Activated B cell treated with CpG ODN at 0.5 μM for 24 hours (primary cell): Measurements from ENCODE around the gene E2F7. TPM values are rescaled to one million over a fixed set of nuclear protein-coding genes. Genes with fewer than 3 reads are reported as not detected.

ENCODE experiments used
- ATAC-seq: fragments of 200-7000 bp; cut with Tn5 transposase; one replicate; pipeline ENCODE4 v1.10.0; 2021; ENCODE audit warnings: low read depth, mild to moderate bottlenecking, moderate library complexity
- CTCF ChIA-PET: fragments of 350-600 bp; sonication (Branson Sonifier 250); formaldehyde crosslinking; loops from one replicate; lab custom pipeline; 2021; ENCODE audit warnings: antibody characterized with exemption; lab: Charles Lee
- POLR2A ChIA-PET: fragments of 350-600 bp; sonication (Branson Sonifier 250); formaldehyde crosslinking; loops from one replicate; lab custom pipeline; 2021; ENCODE audit warnings: antibody characterized with exemption; lab: Charles Lee
- DNase-seq: peaks from one replicate; pipeline ENCODE4 v3.0.0; 2022
- H3K27ac Mint-ChIP-seq: one replicate; pipeline ENCODE4 v1.8.0; 2020; ENCODE audit warnings: mixed read lengths
- H3K27me3 Mint-ChIP-seq: one replicate; pipeline ENCODE4 v1.8.0; 2021; ENCODE audit warnings: mixed read lengths
- H3K36me3 Mint-ChIP-seq: one replicate; pipeline ENCODE4 v1.8.0; 2021; ENCODE audit warnings: low read depth, mixed read lengths
- H3K4me1 Mint-ChIP-seq: one replicate; pipeline ENCODE4 v1.8.0; 2021; ENCODE audit warnings: mixed read lengths
- H3K4me3 Mint-ChIP-seq: one replicate; pipeline ENCODE4 v1.8.0; 2020; ENCODE audit warnings: mild to moderate bottlenecking, mixed read lengths
- H3K9me3 Mint-ChIP-seq: one replicate; pipeline ENCODE4 v1.8.0; 2020; ENCODE audit warnings: mixed read lengths
- intact Hi-C: fragments of 100-400 bp; cut with micrococcal nuclease; formaldehyde crosslinking; loops from one replicate; pipeline ENCODE4 v1.15.1; 2024
- total RNA-seq: library from RNA; stranded (reverse); gene quantifications from 2 replicates; pipeline ENCODE4 v1.2.3, GENCODE V29; 2022
- TF ChIP-seq, protein P1 (sequence below): fragments of 200-600 bp; IDR thresholded peaks from one replicate; pipeline ENCODE4 v1.8.0; 2022; ENCODE audit warnings: antibody characterized with exemption, mild to moderate bottlenecking

E2F7 gene
- total RNA-seq, 1 donor from 2014 or later, result 0.95 TPM

DNA sequence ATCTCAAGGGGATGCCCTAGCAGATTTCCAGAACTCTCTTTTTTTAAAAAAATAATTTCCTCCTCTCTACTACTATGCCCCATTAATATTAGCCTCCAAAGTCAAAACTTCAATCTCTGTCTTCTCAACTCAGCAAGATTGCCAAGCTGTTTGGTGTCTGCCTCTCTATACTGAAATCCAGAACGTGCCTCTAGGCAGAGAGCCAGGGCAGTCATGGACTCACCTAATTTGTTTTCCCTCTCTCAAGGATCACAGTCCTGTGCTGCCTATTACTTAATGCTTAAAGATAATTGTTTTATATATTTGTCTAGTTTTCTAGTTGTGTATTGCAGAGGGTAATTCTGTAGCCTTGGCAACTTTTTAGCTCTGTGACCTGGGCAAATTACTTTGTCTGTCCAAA, 74.7 kb downstream of the E2F7 start:
- Mint-ChIP-seq H3K4me3 (no peak overlapping the region), H3K27ac (no peak overlapping the region), H3K27me3 (peaks cover 4% of the 10 kb centered on the region), H3K4me1 (no peaks in the 10 kb centered on the region), H3K9me3 (peaks cover 4% of the 10 kb centered on the region), H3K36me3 (no peaks in the 10 kb centered on the region)
- POLR2A ChIA-PET, result no interaction called here
- intact Hi-C loops, result no loop called here
- ATAC-seq, result no peak
- CTCF ChIA-PET, result no interaction called here
- DNase-seq, result no peak
- TF ChIP-seq, protein P1, sequence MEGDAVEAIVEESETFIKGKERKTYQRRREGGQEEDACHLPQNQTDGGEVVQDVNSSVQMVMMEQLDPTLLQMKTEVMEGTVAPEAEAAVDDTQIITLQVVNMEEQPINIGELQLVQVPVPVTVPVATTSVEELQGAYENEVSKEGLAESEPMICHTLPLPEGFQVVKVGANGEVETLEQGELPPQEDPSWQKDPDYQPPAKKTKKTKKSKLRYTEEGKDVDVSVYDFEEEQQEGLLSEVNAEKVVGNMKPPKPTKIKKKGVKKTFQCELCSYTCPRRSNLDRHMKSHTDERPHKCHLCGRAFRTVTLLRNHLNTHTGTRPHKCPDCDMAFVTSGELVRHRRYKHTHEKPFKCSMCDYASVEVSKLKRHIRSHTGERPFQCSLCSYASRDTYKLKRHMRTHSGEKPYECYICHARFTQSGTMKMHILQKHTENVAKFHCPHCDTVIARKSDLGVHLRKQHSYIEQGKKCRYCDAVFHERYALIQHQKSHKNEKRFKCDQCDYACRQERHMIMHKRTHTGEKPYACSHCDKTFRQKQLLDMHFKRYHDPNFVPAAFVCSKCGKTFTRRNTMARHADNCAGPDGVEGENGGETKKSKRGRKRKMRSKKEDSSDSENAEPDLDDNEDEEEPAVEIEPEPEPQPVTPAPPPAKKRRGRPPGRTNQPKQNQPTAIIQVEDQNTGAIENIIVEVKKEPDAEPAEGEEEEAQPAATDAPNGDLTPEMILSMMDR, result no peak

DNA sequence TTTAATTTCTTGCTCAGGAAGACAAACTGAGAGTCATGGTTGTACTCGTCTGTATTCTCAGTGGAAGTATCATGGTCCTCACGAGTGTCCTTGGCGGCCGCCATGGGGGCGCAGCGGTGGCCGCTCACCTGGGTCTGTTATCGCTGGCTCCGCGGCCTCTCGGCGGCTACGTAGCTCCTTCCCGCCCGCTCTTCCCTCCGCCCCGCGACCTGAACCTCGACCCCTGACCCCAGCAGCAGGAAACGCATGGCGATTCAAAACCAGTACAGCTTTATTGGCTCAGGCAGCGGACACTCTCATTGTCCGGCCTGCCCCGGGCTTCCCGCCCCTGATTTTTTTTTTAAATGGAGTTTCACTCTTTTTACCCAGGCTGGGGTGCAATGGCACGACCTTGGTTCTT, 80.8 kb downstream of the E2F7 start:
- DNase-seq (no peak), ATAC-seq (no peak)
- peaks cover 20% of the 10 kb centered on the region for H3K9me3 Mint-ChIP-seq
- intact Hi-C loops, result no loop called here
- CTCF ChIA-PET, result no interaction called here
- TF ChIP-seq, protein P1, result no peak
- H3K4me3 Mint-ChIP-seq, result no peak overlapping the region
- no peak overlapping the region for H3K27ac Mint-ChIP-seq
- H3K36me3 Mint-ChIP-seq, result no peaks in the 10 kb centered on the region
- POLR2A ChIA-PET, result no interaction called here
- no peaks in the 10 kb centered on the region for H3K27me3 Mint-ChIP-seq
- no peaks in the 10 kb centered on the region for H3K4me1 Mint-ChIP-seq

DNA sequence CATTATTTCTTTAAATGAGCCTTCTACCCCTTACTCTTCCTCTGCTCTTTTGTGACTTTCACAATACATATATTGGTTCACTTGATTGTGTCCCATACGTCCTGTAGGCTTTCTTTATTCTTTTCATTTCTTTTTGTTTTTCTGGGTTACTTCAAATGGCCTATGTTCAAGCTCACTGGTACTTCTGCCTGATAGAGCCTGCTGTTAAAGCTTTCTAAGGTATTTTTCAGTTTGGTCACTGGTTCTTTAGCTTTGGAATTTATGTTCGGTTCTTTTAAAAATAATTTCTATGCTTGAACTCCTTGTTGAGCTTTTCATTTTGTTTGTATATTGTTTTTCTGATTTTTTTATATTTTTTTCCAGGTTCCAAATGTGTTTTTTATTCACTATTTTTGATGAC, 81.9 kb downstream of the E2F7 start:
- H3K27me3 Mint-ChIP-seq, result no peaks in the 10 kb centered on the region
- ChIA-PET CTCF (no interaction called here), POLR2A (no interaction called here)
- H3K4me3 Mint-ChIP-seq, result no peak overlapping the region
- no peaks in the 10 kb centered on the region for H3K4me1 Mint-ChIP-seq
- no peak for ATAC-seq
- H3K9me3 Mint-ChIP-seq, result peaks cover 19% of the 10 kb centered on the region
- H3K27ac Mint-ChIP-seq, result no peak overlapping the region
- intact Hi-C loops, result no loop called here
- no peak for DNase-seq
- TF ChIP-seq, protein P1, result no peak
- no peaks in the 10 kb centered on the region for H3K36me3 Mint-ChIP-seq

DNA sequence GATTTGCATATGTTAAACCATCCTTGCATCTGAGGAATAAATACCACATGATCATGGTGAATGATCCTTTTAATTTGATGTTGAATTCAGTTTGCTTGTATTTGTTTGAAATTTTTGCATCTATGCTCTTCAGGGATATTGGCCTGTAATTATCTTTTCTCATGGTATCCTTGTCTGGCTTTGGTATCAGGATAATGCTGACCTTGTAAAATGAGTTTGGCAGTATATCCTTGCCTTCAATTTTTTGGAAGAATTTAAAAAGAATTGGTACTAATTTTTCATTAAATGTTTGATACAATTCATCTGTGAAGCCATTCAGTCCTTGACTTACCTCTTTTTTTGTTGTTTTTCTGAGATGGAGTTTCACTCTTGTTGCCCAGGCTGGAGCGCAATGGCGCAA, 85.2 kb downstream of the E2F7 start:
- peaks cover 19% of the 10 kb centered on the region for H3K9me3 Mint-ChIP-seq
- ChIA-PET POLR2A (no interaction called here), CTCF (no interaction called here)
- H3K36me3 Mint-ChIP-seq, result no peaks in the 10 kb centered on the region
- ATAC-seq (no peak), DNase-seq (no peak)
- H3K27ac Mint-ChIP-seq, result no peak overlapping the region
- intact Hi-C loops, result no loop called here
- no peak overlapping the region for H3K4me3 Mint-ChIP-seq
- H3K4me1 Mint-ChIP-seq, result no peaks in the 10 kb centered on the region
- H3K27me3 Mint-ChIP-seq, result no peaks in the 10 kb centered on the region
- TF ChIP-seq, protein P1, result no peak

DNA sequence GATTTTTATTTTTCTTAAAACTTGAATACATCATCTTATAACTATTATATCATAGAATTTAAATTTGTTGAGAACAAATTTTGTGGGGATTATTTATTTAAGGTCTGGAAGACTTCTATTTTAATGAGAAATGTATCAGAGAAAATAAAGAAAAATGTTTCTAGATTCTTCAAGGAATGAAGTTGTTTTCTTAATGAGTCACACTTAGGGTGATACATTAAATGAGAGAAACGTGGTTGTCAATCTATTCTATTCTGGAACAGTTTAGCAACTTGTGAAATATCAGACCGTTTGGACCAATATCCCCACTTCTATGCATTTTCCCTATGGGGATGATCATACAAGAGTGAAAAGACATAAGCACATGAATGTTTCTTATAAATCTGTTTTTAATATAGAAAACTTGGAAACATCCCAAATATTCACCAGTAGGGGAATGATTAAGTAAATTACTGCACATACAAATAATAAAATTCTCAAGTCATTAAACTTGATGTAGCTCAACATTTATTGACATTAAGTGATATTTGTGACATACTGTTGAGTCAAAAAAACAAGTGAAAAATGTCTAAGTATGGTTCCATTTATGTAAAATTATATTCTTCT, 88.5 kb downstream of the E2F7 start:
- Mint-ChIP-seq H3K27me3 (no peaks in the 10 kb centered on the region), H3K9me3 (peaks cover 4% of the 10 kb centered on the region), H3K4me3 (no peak overlapping the region), H3K4me1 (no peaks in the 10 kb centered on the region), H3K27ac (no peak overlapping the region), H3K36me3 (no peaks in the 10 kb centered on the region)
- TF ChIP-seq, protein P1, result no peak
- ChIA-PET POLR2A (no interaction called here), CTCF (no interaction called here)
- DNase-seq, result no peak
- ATAC-seq, result no peak
- intact Hi-C loops, result no loop called here

Other genes with a start within 250 kb of the E2F7 start
- 1.2 and 1.6 TPM in 2 replicates for gene CSRP2, start 186.6 kb downstream of the E2F7 start, total RNA-seq